Right atrium auricular region (tissue), 2 donors: Measurements from ENCODE around the gene TRPM7. TPM values are rescaled to one million over a fixed set of nuclear protein-coding genes. Genes with fewer than 3 reads are reported as not detected.

Source experiments
- DNase-seq: peaks from one replicate; pipeline ENCODE4 v3.0.0-alpha.2; 2019; ENCODE audit warnings: low spot score
- H3K27ac ChIP-seq, 2 donors: fragments of 200-600 bp; sonication (generic); 1 replicate in 1 of 2; 2 replicates in 1 of 2; pipeline ENCODE4 v1.5.1; 2016 to 2019
- H3K27me3 ChIP-seq, 2 donors: fragments of 200-600 bp; sonication (generic); one replicate each; pipeline versions ENCODE4 v1.5.1 to v1.6.0; 2017 to 2019
- H3K36me3 ChIP-seq: fragments of 200-600 bp; sonication (generic); one replicate; pipeline ENCODE4 v1.5.1; 2016
- H3K4me1 ChIP-seq, 2 donors: fragments of 200-600 bp; sonication (generic); one replicate each; pipeline versions ENCODE4 v1.5.1 to v1.6.0; 2017 to 2019
- H3K4me3 ChIP-seq, 2 donors: fragments of 200-600 bp; sonication (generic); 1 replicate in 1 of 2; 2 replicates in 1 of 2; pipeline ENCODE4 v1.5.1; 2017 to 2019; ENCODE audit warnings: mild to moderate bottlenecking in 1 of 2, moderate library complexity in 1 of 2
- H3K9me3 ChIP-seq, 2 donors: fragments of 200-600 bp; sonication (generic); one replicate each; pipeline ENCODE4 v1.5.1; 2019
- CTCF ChIP-seq, 2 donors: fragments of 200-600 bp; sonication (generic); IDR thresholded peaks; one replicate each; pipeline ENCODE4 v1.5.1; 2019; ENCODE audit warnings: antibody characterized with exemption in 2 of 2
- total RNA-seq, 2 donors: library from RNA; depleted of rRNA; stranded (reverse); fragments of >200 nt; gene quantifications; one replicate each; pipeline ENCODE4 v1.1.0, GENCODE V29; 2016

The TRPM7 gene
- total RNA-seq, 2 donors from 2014 or later: 21.7 to 25.4 TPM

- Histone ChIP-seq H3K36me3 (no peaks in the 10 kb centered on the region), H3K4me3 (peak overlapping the region; percentile 90 to 95), H3K4me1 (peaks cover 0 to 38% of the 10 kb centered on the region in 2 donors), H3K9me3 (no peaks in the 10 kb centered on the region), H3K27ac (peak overlapping the region; percentile 98 to 99), H3K27me3 (no peaks in the 10 kb centered on the region)
- no peak for TF ChIP-seq CTCF (IDR thresholded peaks at IDR 0.05)
- no peak for DNase-seq
Observed at GRCh38 chr15:50687302-50687902, 805 bp upstream of the TRPM7 start.

GRCh38 chr15:50685976-50686468 lies 575 bp downstream of the TRPM7 start:
- Histone ChIP-seq H3K9me3 (no peaks in the 10 kb centered on the region), H3K27ac (peak overlapping the region; percentile 98 to 99), H3K4me1 (peaks cover 0 to 45% of the 10 kb centered on the region in 2 donors), H3K36me3 (no peaks in the 10 kb centered on the region), H3K27me3 (no peaks in the 10 kb centered on the region), H3K4me3 (peak overlapping the region; percentile 90 to 95)
- TF ChIP-seq CTCF (IDR thresholded peaks at IDR 0.05): no peak
- DNase-seq: peak; percentile 66

- DNase-seq: no peak
- no peaks in the 10 kb centered on the region for H3K9me3 ChIP-seq
- no peaks in the 10 kb centered on the region for H3K27me3 ChIP-seq
- H3K27ac ChIP-seq: peak overlapping the region; percentile 98 to 99
- no peaks in the 10 kb centered on the region for H3K36me3 ChIP-seq
- peak overlapping the region; percentile 90 to 95 for H3K4me3 ChIP-seq
- no peak for TF ChIP-seq CTCF (IDR thresholded peaks at IDR 0.05)
- peaks cover 0 to 45% of the 10 kb centered on the region in 2 donors for H3K4me1 ChIP-seq
Observed at GRCh38 chr15:50685191-50685975, 1.2 kb downstream of the TRPM7 start.

- H3K27me3 ChIP-seq: no peaks in the 10 kb centered on the region
- TF ChIP-seq CTCF (IDR thresholded peaks at IDR 0.05): no peak
- no peak overlapping the region for H3K4me3 ChIP-seq
- DNase-seq: no peak
- H3K4me1 ChIP-seq: peaks cover 0 to 54% of the 10 kb centered on the region in 2 donors
- peak overlapping the region in 1 of 2 donors; percentile 16 for H3K27ac ChIP-seq
- no peaks in the 10 kb centered on the region for H3K9me3 ChIP-seq
- no peaks in the 10 kb centered on the region for H3K36me3 ChIP-seq
Observed at GRCh38 chr15:50681467-50681866, 5.1 kb downstream of the TRPM7 start.

GRCh38 chr15:50676799-50677483 lies 9.7 kb downstream of the TRPM7 start:
- Histone ChIP-seq H3K9me3 (no peaks in the 10 kb centered on the region), H3K27me3 (no peaks in the 10 kb centered on the region), H3K4me1 (peaks cover 0 to 30% of the 10 kb centered on the region in 2 donors), H3K36me3 (no peaks in the 10 kb centered on the region), H3K27ac (peak overlapping the region in 1 of 2 donors; percentile 33), H3K4me3 (no peak overlapping the region)
- no peak for TF ChIP-seq CTCF (IDR thresholded peaks at IDR 0.05)
- no peak for DNase-seq
